Measurements from ENCODE around the gene ATL3.

DNA sequence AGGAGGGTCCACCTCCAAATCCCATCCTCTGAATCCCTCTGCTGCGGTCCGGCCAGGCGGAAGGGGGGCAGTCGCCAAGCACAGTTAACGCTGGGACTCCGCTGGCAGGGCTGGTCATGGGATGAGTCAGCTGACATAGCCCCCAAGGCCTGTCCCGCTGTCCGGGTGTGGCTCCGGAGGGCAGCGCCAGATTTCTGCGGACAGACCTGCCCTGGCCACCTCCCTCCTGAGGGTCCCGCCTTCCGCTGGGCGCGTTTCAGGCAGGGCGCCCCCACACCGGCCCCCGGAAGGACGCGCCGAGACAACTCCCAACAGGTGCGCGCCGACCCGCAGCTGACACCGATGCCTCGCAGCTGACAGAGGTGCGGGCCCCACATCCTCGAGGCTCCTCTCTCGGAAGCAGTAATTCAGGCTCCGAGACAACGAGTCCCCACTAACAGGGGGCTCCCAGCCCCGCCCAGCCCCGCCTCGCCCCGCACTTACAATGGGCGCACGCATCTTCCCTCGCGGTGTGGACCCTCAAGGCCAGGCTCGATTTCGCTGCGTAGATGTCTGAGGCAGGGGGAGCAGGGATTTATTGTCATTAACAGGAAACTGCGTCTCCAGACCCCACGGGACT is 57.5 kb downstream of the ATL3 start:
- TF ChIP-seq POLR2A (IDR thresholded peaks at IDR 0.05; ENCODE audit: low read length), result no peak
- TF ChIP-seq GATA1 (IDR thresholded peaks at IDR 0.05; ENCODE audit: low read depth, low read length), result no peak

Measured in erythroblast (primary cell).